AG04449 (cell line): ENCODE results near the gene ZFHX2.

Experiments used
- CTCF ChIA-PET: fragments of 350-600 bp; formaldehyde crosslinking; extraction: SDS; loops from one replicate; lab custom pipeline; 2021; ENCODE audit warnings: antibody characterized with exemption; lab: Yijun Ruan, JAX
- POLR2A ChIA-PET: fragments of 400-600, 350-600 bp; formaldehyde crosslinking; extraction: SDS; loops from one replicate; lab custom pipeline; 2020; ENCODE audit warnings: antibody characterized with exemption, inconsistent platforms; lab: Yijun Ruan, JAX
- DNase-seq: peaks from one replicate; pipeline ENCODE4 v3.0.0-alpha.2; 2010; ENCODE audit warnings: low read depth, low spot score
- H3K4me3 ChIP-seq: 2 replicates; pipeline ENCODE4 v1.5.1; 2011; ENCODE audit warnings: low read depth, mild to moderate bottlenecking, control low read depth, low read length
- TF ChIP-seq, protein P1 (sequence below): IDR thresholded peaks from one replicate; pipeline ENCODE4 v1.5.1; 2011; ENCODE audit warnings: mild to moderate bottlenecking, moderate library complexity, low read length, control low read depth, inconsistent platforms; ENCODE audit not compliant: insufficient read depth; ENCODE audit errors: missing control alignments

Gene ZFHX2

DNA sequence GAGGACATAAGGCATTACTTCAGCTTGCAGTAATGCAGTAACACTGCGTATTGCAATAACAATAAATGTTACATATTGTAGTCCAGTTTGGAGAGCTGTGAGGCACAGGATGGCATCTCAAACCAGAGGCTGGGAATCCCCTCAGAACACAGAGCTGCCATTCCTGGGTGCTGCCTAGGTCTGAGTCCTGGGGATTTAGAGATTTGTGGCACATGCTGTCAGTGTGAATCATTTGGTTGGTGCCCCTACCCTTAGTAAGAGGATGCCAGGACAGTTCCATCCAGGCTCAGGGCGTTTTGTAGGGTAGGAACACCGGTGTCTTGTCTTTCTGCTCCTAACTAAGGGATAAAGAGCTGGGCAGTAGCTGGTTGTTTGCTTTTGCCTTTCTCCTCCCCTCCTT, 22.5 kb downstream of the ZFHX2 start:
- TF ChIP-seq, protein P1, sequence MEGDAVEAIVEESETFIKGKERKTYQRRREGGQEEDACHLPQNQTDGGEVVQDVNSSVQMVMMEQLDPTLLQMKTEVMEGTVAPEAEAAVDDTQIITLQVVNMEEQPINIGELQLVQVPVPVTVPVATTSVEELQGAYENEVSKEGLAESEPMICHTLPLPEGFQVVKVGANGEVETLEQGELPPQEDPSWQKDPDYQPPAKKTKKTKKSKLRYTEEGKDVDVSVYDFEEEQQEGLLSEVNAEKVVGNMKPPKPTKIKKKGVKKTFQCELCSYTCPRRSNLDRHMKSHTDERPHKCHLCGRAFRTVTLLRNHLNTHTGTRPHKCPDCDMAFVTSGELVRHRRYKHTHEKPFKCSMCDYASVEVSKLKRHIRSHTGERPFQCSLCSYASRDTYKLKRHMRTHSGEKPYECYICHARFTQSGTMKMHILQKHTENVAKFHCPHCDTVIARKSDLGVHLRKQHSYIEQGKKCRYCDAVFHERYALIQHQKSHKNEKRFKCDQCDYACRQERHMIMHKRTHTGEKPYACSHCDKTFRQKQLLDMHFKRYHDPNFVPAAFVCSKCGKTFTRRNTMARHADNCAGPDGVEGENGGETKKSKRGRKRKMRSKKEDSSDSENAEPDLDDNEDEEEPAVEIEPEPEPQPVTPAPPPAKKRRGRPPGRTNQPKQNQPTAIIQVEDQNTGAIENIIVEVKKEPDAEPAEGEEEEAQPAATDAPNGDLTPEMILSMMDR: no peak
- ChIA-PET POLR2A (no interaction called here), CTCF (interaction anchor here (0.9 to 4.0 kb wide), 7 partner anchors 11 to 50 kb away, joined by 3 to 39 read pairs (median 6); no protein-coding TSS in a partner anchor)
- DNase-seq: no peak
- no peak overlapping the region for H3K4me3 ChIP-seq

DNA sequence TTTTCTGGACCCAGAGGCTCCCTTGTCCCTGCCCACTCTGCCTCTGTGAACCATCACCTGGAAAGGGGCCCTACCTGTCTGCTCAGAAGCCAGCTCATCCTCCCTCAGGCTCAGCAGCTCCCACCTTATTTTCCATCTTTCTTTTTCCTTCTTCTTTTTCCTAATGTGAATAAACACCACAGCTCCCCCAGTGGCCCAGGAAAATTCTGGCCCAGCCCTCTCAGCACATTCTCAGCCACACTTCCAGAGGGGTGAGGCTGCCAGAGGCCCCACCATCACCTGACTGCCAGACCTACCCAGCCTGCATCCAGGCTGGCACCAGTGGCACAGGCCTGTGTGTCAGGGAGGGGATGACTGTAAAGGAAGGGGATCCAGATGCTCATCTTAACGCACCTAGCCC, 23.0 kb downstream of the ZFHX2 start:
- ChIA-PET POLR2A (no interaction called here), CTCF (interaction anchor here (0.8 to 4.0 kb wide), 6 partner anchors 11 to 50 kb away, joined by 3 to 39 read pairs (median 4); no protein-coding TSS in a partner anchor)
- no peak overlapping the region for H3K4me3 ChIP-seq
- TF ChIP-seq, protein P1: no peak
- DNase-seq: no peak

DNA sequence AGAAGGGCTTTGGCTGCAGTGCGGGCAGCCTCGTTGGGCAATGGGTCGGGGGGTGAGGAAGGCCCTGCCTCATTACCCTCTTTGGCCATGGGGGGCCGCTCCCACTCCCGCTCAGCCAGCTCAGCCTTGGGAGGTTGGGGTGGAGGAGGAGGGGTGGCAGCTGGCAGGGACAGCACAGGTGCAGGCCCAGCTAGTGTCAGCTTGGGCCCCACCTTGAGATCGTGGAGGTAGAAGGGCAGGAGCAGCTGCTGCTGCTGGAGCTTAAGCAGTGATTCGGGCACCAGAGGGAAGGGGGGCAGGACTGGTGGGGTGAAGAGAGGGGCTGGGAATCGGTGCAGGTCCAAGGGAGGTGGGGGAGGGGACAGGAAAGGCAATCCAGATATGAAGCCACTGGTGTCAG, 26.0 kb downstream of the ZFHX2 start:
- CTCF ChIA-PET: interaction anchor here (1.2 kb wide), 1 partner anchor 13 kb away, joined by 3 read pairs; no protein-coding TSS in a partner anchor
- no peak overlapping the region for H3K4me3 ChIP-seq
- POLR2A ChIA-PET: interaction anchor here (1.0 kb wide), 1 partner anchor 25 kb away, joined by 3 read pairs; no protein-coding TSS in a partner anchor
- no peak for DNase-seq
- TF ChIP-seq, protein P1: no peak

DNA sequence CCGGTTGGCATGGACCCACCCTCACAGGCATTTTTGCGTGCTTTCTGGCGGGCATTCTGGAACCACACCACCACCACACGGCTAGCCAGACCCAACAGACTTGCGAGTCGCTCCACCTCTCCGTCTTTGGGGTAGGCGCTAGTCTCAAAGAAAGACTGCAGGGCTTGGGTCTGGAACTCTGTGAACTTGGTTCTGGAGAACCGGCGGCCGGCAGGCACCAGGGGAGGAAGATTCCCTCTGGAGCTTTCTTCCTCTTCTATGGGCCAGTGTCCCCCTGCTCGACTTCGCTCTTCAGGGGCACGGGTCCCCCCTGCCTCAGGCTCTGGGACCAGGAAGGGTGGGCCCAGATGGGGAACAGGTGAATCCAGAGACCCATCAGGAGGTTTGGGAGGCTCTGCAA, 26.6 kb downstream of the ZFHX2 start:
- no peak for DNase-seq
- ChIA-PET POLR2A (no interaction called here), CTCF (interaction anchor here (1.2 kb wide), 1 partner anchor 14 kb away, joined by 3 read pairs; no protein-coding TSS in a partner anchor)
- no peak overlapping the region for H3K4me3 ChIP-seq
- TF ChIP-seq, protein P1: no peak

DNA sequence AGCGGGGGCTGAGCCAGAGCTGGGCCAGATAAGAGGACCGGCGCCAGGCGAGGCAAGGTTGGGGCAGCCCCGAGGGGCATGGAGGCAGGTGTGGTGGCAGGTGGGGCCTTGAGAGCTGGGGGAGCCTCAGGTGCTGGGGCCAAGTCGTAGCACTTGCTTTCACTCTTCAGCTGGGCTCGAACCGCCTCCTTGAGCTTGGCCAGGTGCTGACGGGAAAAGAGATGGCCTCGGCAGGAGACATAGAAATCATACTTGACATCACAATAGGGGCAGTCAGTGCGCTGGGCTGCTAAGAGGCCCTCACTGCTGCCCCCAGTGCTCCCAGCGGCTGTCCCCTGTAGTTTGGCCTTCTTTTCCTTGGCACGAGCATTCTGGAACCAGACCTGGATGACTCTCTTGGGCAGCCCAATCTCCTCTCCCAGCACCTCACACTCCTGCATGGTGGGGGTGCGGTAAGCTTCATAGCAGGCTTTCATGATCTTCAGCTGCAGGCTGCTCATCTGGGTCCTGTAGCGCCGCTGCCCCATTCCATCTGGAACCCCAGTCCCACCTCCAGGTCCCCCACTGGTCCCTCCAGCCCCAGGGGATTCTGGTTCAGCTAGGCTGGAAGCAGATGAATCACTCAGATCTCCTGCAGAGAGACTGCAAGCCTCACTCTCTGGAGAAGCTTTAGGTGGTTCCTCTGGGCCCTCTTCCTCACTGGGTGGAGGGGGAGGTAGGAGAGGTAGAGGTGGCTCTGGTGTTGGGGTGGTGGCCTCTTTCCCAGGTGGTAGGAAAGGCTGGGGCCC, 28.1 kb downstream of the ZFHX2 start:
- DNase-seq: no peak
- no peak overlapping the region for H3K4me3 ChIP-seq
- TF ChIP-seq, protein P1: no peak
- ChIA-PET POLR2A (no interaction called here), CTCF (no interaction called here)

DNA sequence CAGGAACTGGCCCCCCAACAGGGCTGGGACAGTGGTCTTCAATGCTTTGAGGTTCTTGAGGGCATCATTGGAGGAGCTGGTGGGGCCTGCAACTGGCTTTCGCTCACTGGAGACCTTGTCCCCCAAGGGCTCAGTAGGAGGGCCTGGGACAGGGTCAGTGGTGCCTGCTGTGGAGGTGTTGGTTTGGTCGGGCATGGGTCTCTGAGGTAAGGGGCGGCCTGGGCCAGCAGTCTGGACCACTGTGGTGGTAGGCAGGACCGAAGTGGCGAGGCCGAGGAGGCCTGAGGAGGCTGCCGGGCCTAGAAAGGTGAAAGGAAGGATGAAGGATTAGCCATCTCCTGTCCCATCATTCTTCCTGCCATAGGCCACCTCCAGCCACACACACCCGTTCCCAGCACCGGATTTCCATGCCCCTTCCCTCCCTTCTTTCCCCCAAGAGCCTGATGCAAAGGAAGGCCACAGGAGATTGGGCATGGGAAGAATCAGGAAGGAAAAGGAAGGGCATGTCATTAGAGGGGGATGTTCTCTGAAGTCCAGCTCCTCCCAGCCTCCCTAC, 28.8 kb downstream of the ZFHX2 start:
- POLR2A ChIA-PET: no interaction called here
- CTCF ChIA-PET: no interaction called here
- TF ChIP-seq, protein P1: no peak
- no peak overlapping the region for H3K4me3 ChIP-seq
- no peak for DNase-seq
